Breast epithelium (tissue), 4 donors: Measurements from ENCODE around the gene PIF1. TPM values are rescaled to one million over a fixed set of nuclear protein-coding genes. Genes with fewer than 3 reads are reported as not detected.

Experiments
- DNase-seq, 2 donors: peaks; one replicate each; pipeline ENCODE4 v3.0.0-alpha.2; 2019; ENCODE audit warnings: low spot score in 2 of 2
- H3K27ac ChIP-seq, 2 donors: fragments of 200-600 bp; sonication (generic) in 1 of 2; one replicate each; pipeline ENCODE4 v1.5.1; 2016 to 2019; ENCODE audit warnings: mild to moderate bottlenecking in 1 of 2
- H3K27me3 ChIP-seq, 2 donors: fragments of 200-600 bp; sonication (generic) in 1 of 2; one replicate each; pipeline versions ENCODE4 v1.5.1 to v1.6.0; 2017 to 2019; ENCODE audit warnings: control low read depth in 1 of 2, mild to moderate bottlenecking in 1 of 2
- H3K36me3 ChIP-seq: fragments of 200-600 bp; one replicate; pipeline ENCODE4 v1.5.1; 2019
- H3K4me1 ChIP-seq, 2 donors: fragments of 200-600 bp; sonication (generic); one replicate each; pipeline ENCODE4 v1.5.1; 2016 to 2019; ENCODE audit warnings: control low read depth in 1 of 2
- H3K4me3 ChIP-seq, 3 donors: fragments of 200-600 bp; sonication (generic); 1 replicate in 2 of 3; 2 replicates in 1 of 3; pipeline ENCODE4 v1.5.1; 2016 to 2019; ENCODE audit warnings: mild to moderate bottlenecking in 3 of 3, moderate library complexity in 2 of 3
- H3K9me3 ChIP-seq, 2 donors: fragments of 200-600 bp; sonication (generic) in 1 of 2; one replicate each; pipeline ENCODE4 v1.5.1; 2016 to 2019; ENCODE audit warnings: control low read depth in 1 of 2
- CTCF ChIP-seq, 3 donors: fragments of 450-650 bp; IDR thresholded peaks; one replicate each; pipeline ENCODE4 v1.5.1; 2016 to 2017; ENCODE audit warnings: antibody characterized with exemption in 3 of 3, mild to moderate bottlenecking in 3 of 3, moderate library complexity in 3 of 3
- POLR2A ChIP-seq: fragments of 450-650 bp; IDR thresholded peaks from one replicate; pipeline ENCODE4 v1.6.1; 2016; ENCODE audit warnings: antibody characterized with exemption, mild to moderate bottlenecking, moderate library complexity
- POLR2AphosphoS5 ChIP-seq, 3 donors: sonication (generic); formaldehyde crosslinking; IDR thresholded peaks; one replicate each; pipeline ENCODE4 v1.6.1; 2017; ENCODE audit warnings: antibody characterized with exemption in 3 of 3
- intact Hi-C: fragments of 100-400 bp; cut with DNase I; formaldehyde crosslinking; loops from one replicate; pipeline ENCODE4 v1.15.1; 2023; ENCODE audit warnings: low total_unique reads
- total RNA-seq, 3 donors: library from RNA; depleted of rRNA; stranded (reverse); fragments of >200 nt; gene quantifications; one replicate each; pipeline ENCODE4 v1.1.0, GENCODE V29; 2016

The PIF1 gene
- total RNA-seq, 3 donors from 2014 or later, result 0.44 to 1.3 (median 0.66) TPM

- no peak for DNase-seq
- Histone ChIP-seq H3K36me3 (no peaks in the 10 kb centered on the region), H3K27ac (peak overlapping the region in 1 of 2 donors; percentile 32), H3K9me3 (no peaks in the 10 kb centered on the region), H3K4me3 (no peak overlapping the region), H3K27me3 (no peaks in the 10 kb centered on the region), H3K4me1 (no peaks in the 10 kb centered on the region)
- TF ChIP-seq POLR2AphosphoS5 (IDR thresholded peaks at IDR 0.05) (no peak), CTCF (IDR thresholded peaks at IDR 0.05) (no peak), POLR2A (no peak)
- intact Hi-C loops, result no loop called here
Measured at GRCh38 chr15:64865126-64865997, 39.9 kb upstream of the PIF1 start.

GRCh38 chr15:64864068-64864467 is 38.6 kb upstream of the PIF1 start:
- no peaks in the 10 kb centered on the region for H3K9me3 ChIP-seq
- TF ChIP-seq POLR2AphosphoS5 (IDR thresholded peaks at IDR 0.05), result no peak
- TF ChIP-seq POLR2A, result no peak
- no peak for TF ChIP-seq CTCF (IDR thresholded peaks at IDR 0.05)
- H3K4me3 ChIP-seq, result no peak overlapping the region
- no peaks in the 10 kb centered on the region for H3K4me1 ChIP-seq
- H3K27me3 ChIP-seq, result no peaks in the 10 kb centered on the region
- intact Hi-C loops, result no loop called here
- no peak for DNase-seq
- H3K36me3 ChIP-seq, result no peaks in the 10 kb centered on the region
- no peak overlapping the region for H3K27ac ChIP-seq

GRCh38 chr15:64862408-64862807 is 37.0 kb upstream of the PIF1 start:
- Histone ChIP-seq H3K36me3 (no peaks in the 10 kb centered on the region), H3K27me3 (no peaks in the 10 kb centered on the region), H3K4me3 (no peak overlapping the region), H3K27ac (no peak overlapping the region), H3K4me1 (peaks cover 0 to 7% of the 10 kb centered on the region in 2 donors), H3K9me3 (no peaks in the 10 kb centered on the region)
- TF ChIP-seq POLR2AphosphoS5 (IDR thresholded peaks at IDR 0.05) (no peak), CTCF (IDR thresholded peaks at IDR 0.05) (no peak), POLR2A (no peak)
- DNase-seq, result no peak
- intact Hi-C loops, result no loop called here

- intact Hi-C loops, result no loop called here
- peaks cover 0 to 7% of the 10 kb centered on the region in 2 donors for H3K4me1 ChIP-seq
Measured at GRCh38 chr15:64861960-64862359, 36.5 kb upstream of the PIF1 start.

More at GRCh38 chr15:64861960-64862359, 36.5 kb upstream of the PIF1 start:
- Histone ChIP-seq H3K36me3 (no peaks in the 10 kb centered on the region), H3K27ac (no peak overlapping the region), H3K9me3 (no peaks in the 10 kb centered on the region), H3K4me3 (no peak overlapping the region), H3K27me3 (no peaks in the 10 kb centered on the region)
- no peak for DNase-seq
- no peak for TF ChIP-seq POLR2A
- TF ChIP-seq CTCF (IDR thresholded peaks at IDR 0.05), result no peak
- no peak for TF ChIP-seq POLR2AphosphoS5 (IDR thresholded peaks at IDR 0.05)
